ENCODE data around the gene TMEM236. TPM values are rescaled to one million over a fixed set of nuclear protein-coding genes. Genes with fewer than 3 reads are reported as not detected.

The TMEM236 gene
- total RNA-seq, 2 donors from 2014 or later = 0.41 to 0.90 TPM

GRCh38 chr10:17743437-17743836 lies 8.6 kb upstream of the TMEM236 start:
- H3K4me3 ChIP-seq = no peak overlapping the region
- peaks cover 0 to 7% of the 10 kb centered on the region in 2 donors for H3K4me1 ChIP-seq
- DNase-seq (ENCODE audit: low spot score) = no peak
- no peak for TF ChIP-seq CTCF (IDR thresholded peaks at IDR 0.05)
- no peaks in the 10 kb centered on the region for H3K9me3 ChIP-seq
- H3K27ac ChIP-seq = no peak overlapping the region
- no peaks in the 10 kb centered on the region for H3K36me3 ChIP-seq
- H3K27me3 ChIP-seq = no peaks in the 10 kb centered on the region

- Histone ChIP-seq H3K36me3 (no peaks in the 10 kb centered on the region), H3K27ac (no peak overlapping the region), H3K4me3 (no peak overlapping the region), H3K27me3 (no peaks in the 10 kb centered on the region), H3K9me3 (no peaks in the 10 kb centered on the region), H3K4me1 (peaks cover 0 to 7% of the 10 kb centered on the region in 2 donors)
- DNase-seq (ENCODE audit: low spot score) = no peak
- no peak for TF ChIP-seq CTCF (IDR thresholded peaks at IDR 0.05)
Observed at GRCh38 chr10:17744341-17744861, 7.6 kb upstream of the TMEM236 start.

- no peaks in the 10 kb centered on the region for H3K36me3 ChIP-seq
- peaks cover 0 to 1% of the 10 kb centered on the region in 2 donors for H3K4me1 ChIP-seq
- no peak overlapping the region for H3K4me3 ChIP-seq
- H3K27me3 ChIP-seq = no peaks in the 10 kb centered on the region
- H3K9me3 ChIP-seq = no peaks in the 10 kb centered on the region
- no peak for DNase-seq (ENCODE audit: low spot score)
- no peak overlapping the region for H3K27ac ChIP-seq
- no peak for TF ChIP-seq CTCF (IDR thresholded peaks at IDR 0.05)
Observed at GRCh38 chr10:17747883-17748550, 4.0 kb upstream of the TMEM236 start.

- Histone ChIP-seq H3K36me3 (no peaks in the 10 kb centered on the region), H3K9me3 (no peaks in the 10 kb centered on the region), H3K27ac (no peak overlapping the region), H3K4me1 (no peaks in the 10 kb centered on the region), H3K27me3 (no peaks in the 10 kb centered on the region), H3K4me3 (no peak overlapping the region)
- DNase-seq (ENCODE audit: low spot score) = no peak
- no peak for TF ChIP-seq CTCF (IDR thresholded peaks at IDR 0.05)
Observed at GRCh38 chr10:17749890-17750289, 2.1 kb upstream of the TMEM236 start.

- Histone ChIP-seq H3K27ac (no peak overlapping the region), H3K27me3 (no peaks in the 10 kb centered on the region), H3K4me1 (no peaks in the 10 kb centered on the region), H3K9me3 (no peaks in the 10 kb centered on the region), H3K36me3 (no peaks in the 10 kb centered on the region), H3K4me3 (no peak overlapping the region)
- TF ChIP-seq CTCF (IDR thresholded peaks at IDR 0.05) = no peak
- peak; percentile 7 for DNase-seq (ENCODE audit: low spot score)
Observed at GRCh38 chr10:17756557-17757217, 4.7 kb downstream of the TMEM236 start.
